GM12872 (cell line): ENCODE measurements around the gene CACNA1A.

Source experiments
- CTCF ChIP-seq: IDR thresholded peaks from 3 replicates; pipeline ENCODE4 v1.5.1; 2011; ENCODE audit warnings: low read depth, mild to moderate bottlenecking, low read length, moderate library complexity; ENCODE audit not compliant: insufficient read depth

CACNA1A gene

GRCh38 chr19:13207237-13207845 lies 298.9 kb downstream of the CACNA1A start:
- TF ChIP-seq CTCF = no peak

- TF ChIP-seq CTCF = no peak
Observed at GRCh38 chr19:13206587-13206986, 299.7 kb downstream of the CACNA1A start.

DNA sequence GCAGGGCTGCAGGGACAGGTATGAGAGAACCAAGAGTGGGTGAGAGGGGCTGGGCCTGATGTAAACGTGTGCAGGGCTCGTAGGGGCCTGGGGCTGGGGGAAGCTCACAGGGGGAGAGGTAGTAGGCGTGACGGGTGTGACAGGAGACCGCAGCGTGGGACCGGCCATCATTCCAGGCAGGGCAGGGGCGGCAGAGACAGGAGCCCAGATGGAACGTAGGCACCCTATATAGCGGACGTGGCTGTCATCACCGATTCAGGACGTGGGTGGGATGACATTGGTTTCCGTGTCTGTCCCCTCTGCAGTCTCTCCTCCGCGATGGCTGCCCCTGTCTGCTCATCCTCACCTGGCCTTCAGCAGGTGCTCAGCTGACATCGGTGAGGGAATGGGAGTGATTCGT lies 307.6 kb downstream of the CACNA1A start:
- TF ChIP-seq CTCF = no peak

DNA sequence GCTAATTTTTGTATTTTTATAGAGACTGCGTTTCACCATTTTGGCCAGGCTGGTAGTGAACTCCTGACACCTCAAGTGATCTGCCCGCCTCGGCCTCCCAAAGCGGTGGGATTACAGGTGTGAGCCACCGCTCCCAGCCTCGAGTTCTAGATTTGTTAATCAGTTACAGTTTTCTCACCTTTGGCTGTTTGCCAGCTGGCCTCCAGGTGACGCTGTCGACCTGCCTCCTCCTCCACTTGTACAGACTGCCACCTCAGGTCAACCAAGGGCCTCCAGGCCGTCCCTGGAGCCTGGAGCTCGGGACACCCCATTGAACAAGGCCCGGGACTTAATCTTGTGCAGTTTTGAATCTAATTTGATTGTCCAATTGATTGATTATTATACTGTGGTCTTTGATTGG lies 310.6 kb downstream of the CACNA1A start:
- TF ChIP-seq CTCF = peak; percentile 75

- no peak for TF ChIP-seq CTCF
Observed at GRCh38 chr19:13190781-13191540, 315.3 kb downstream of the CACNA1A start.

DNA sequence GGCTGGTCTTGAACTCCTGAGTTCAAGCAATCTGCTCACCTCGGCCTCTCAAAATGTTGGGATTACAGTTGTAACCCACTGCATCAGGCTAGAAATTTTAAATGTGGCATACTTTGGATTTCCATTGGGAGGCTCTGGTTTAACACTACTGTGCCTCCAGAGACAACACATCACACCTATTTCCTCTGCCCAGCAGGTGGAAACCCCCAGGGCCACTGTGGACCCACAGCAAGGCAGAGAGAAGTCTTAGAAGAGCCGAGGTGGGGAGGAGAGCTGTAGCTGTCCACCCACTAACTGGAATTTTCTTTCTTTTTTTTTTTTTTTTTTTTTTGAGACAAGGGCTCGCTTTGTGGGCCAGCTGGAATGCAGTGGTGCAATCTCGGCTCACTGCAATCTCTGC lies 316.7 kb downstream of the CACNA1A start:
- no peak for TF ChIP-seq CTCF

GRCh38 chr19:13187419-13187818 lies 318.9 kb downstream of the CACNA1A start:
- TF ChIP-seq CTCF = no peak
